HG02943 (cell line): ENCODE results near the gene C3.
"Not testable (repeated sequence)": the region's sequence is repeated elsewhere in the genome, so short reads cannot be mapped to it uniquely, and the experiment has no call there.

Source experiments
- ATAC-seq: cut with Tn5 transposase; IDR thresholded peaks from one replicate; pipeline ENCODE4 v1.9.1; 2021; ENCODE audit warnings: mild to moderate bottlenecking, low read depth, moderate library complexity; ENCODE audit not compliant: unreplicated experiment

Gene C3

DNA sequence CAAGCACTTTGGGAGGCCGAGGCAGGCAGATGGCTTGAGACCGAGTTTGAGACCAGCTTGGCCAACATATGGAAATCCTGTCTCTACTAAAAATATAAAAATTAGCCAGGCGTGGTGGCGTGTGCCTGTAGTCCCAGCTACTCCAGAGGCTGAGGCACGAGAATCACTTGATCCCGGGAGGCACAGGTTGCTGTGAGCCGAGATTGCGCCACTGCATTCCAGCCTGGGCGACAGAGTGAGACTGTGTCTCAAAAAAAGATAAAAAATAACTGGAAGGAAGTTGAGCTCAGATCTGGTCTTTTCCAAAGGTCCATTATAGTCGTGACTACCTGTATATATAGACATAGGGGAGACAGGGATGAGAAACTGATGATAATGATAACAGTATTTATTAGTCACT lies 28.1 kb upstream of the C3 start:
- not testable (repeated sequence) for ATAC-seq

DNA sequence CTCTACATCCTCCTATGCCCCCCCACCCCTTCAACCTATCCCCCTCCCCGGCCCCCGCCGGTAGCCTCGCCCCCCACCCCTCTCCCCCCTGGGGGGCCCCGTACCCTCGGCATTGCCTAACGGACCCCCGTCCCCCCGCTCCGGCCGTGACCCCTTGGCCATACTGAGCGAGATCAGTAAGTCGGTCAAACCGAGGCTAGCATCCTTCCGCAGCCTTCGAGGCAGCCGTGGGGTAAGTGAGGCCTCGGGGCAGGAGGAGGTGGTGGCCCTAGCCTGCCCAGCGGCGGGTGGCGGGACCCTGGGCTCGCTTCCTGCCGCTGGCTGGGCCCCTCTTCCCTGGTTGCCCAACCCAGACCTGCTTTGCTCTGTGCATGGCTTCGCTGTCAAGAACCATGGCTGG lies 25.5 kb upstream of the C3 start:
- no peak for ATAC-seq

DNA sequence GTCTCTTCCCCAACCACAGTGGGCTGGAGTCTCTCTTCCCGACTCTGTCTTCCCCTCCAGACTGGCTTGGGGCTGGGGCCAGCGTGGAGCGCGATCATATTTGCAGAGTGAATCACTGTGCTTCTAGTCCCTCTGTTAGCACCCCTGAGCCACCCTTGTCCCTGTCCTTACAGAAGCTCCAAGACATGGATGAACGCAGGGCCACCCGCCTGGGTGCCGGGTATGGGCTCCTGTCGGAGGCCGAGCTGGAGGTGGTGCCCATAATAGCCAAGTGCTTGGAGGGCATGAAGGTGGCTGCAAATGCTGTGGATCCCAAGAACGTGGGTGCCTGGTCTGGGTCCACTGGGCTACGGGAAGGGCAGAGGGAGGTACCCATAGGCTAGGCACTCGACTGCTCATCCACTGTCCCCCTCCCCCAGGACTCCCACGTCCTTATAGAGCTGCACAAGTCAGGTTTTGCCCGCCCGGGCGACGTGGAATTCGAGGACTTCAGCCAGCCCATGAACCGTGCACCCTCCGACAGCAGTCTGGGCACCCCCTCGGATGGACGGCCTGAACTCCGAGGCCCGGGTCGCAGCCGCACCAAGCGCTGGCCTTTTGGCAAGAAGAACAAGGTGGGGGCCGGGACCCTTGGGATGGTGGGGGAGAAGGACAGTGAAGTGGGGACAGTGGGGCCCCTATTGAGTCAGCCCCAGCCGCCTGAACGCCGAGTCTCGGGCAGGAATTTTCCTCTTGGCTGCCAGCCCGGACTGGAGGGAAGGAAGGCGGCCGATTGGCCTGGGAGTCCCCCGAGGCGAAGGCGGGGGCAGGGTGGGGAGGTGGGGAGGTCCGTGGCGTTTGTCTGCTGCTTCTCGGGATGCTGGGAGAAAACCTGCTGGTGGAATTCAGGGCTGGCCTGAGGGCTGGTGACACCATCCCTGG lies 24.2 kb upstream of the C3 start:
- ATAC-seq: no peak

DNA sequence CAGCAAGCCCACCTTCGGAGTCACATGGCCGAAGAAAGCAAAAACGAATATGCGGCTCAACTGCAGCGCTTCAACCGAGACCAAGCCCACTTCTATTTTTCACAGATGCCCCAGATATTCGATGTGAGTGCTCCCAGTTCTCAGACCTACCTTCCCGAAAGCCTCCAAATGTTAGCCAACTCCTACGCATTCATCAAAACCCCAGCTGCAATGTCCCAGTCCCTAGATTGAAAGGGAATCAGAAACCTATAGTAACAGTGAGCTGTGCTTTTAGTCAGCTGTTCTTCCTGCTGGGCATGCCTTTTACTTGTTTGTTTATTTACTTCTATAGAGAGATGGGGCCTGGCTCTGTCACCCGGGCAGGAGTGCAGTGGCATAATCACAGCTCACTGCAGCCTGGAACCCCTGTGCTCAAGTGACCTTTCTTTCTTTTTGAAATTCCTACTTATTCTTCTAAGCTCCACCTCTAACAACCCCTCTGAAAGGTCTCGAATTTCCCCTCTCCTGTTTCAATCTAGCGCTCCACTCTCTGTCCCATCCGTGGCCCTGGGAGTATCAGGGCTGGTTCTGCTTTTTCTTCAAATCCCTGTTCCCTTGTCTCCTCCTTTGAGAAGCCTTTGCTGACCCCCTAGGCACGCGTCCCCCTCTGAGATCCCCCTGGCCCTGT lies 23.4 kb upstream of the C3 start:
- ATAC-seq: no peak

DNA sequence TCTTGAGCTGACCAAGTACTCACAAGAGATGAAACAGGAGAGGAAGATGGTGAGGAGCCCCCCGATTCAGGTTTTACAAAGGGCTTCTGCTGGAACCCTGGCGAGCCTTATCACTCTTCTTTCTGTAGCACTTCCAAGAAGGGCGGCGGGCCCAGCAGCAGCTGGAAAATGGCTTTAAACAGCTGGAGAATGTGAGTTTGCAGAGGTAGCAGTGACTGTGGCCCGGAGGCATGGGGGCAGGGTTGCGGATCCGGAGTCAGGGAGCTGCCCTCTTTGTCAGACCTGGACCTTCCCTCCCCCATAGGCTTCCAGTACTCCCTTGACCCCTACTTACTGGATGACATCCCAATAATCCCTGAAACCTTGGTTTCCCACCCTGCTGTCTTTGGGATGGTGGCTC lies 22.6 kb upstream of the C3 start:
- ATAC-seq: no peak

DNA sequence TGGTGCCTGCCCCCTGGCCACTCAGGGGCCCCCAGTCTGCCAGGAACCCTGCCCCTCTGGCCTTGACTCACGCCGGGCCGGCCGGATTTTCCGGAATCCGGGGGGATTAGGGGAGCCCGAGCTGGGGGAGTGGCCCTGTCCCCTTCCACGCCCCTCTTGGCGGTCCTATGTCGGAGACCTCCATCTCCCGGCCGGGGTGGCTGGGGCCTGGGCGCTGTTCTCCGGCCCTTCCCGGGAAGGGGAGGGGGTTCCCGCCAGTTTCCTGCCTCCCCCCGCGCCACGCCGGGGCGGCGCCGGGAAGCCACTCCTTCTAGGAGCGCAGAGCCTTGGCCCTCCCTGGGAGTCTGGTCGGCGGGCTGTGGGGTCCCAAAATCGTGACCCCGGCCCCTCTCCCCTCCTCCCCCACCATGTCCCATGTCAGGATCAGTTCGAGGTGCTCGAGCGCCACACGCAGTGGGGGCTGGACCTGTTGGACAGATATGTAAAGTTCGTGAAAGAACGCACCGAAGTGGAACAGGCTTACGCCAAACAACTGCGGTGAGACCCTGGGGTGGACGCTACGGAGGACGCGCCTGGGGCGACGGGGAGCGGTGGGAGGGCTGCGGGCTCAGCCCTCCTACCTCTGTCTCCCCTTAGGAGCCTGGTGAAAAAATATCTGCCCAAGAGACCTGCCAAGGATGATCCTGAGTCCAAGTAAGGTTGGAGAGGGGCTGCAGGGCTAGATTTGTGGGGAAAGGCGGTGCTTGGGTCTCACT lies 20.3 kb upstream of the C3 start:
- ATAC-seq: no peak

DNA sequence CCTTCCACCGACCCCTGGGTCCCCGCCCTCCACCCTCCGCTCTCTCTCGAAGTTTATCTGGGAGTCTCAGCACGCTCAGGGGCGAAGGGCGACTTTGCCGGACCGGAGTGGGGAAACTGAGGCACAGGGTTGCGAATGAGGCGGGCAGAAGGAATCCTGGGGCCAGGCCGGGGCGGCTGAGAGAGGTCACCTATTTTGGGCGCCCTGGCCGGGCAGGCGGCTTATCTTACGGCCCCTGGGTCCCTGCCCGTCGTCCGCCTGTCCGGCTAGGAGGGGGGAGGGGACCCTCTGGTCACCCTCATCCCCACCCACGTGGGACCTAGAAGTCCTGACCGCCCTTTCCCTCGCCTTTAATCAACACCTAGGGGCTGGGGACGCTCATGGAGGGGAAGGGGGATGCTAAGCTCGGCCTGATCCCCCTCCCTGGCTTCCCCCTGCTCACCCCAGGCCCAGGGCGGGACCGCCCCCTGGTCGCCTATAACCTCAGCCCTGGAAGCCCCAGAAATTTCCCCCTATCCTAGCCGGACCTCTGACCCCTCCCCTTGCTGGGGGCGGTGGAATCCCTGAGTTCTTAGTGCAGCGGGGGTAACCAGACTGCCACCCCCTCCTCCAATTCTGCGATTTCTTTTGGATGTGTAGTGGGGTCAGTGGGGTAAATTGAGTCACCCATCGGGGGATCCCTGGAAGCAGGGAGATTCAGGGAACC lies 19.6 kb upstream of the C3 start:
- no peak for ATAC-seq

DNA sequence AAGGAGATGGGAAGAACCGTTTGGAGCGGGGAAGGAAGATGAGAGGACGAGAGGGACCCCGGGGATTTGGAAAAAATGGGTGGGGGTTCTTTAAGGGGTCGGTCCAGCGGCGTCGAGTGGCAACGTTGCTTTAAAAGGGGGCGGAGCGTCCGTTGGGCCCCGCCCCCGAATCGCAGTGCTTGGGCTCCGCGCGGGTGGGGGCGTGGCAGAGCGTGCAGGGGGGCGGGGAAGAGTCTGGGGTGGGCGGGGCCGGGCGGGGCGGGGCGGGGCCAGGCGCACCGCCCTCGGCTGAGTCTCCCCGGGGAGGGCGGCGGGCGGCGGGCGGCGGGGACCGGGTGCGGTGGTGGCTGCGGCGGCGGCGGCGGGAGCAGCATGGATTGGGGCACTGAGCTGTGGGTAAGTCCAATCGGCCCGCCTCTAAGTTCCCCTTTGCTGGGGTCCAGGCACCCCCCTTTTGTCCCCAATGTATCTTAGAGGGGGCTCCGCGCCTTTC lies 19.0 kb upstream of the C3 start, which contains the start of gene TRIP10:
TRIP10 (plus strand) TSS at position 291 of the 493 bp plus-strand sequence; CDS start at position 373, 82 bp downstream.
- no peak for ATAC-seq

DNA sequence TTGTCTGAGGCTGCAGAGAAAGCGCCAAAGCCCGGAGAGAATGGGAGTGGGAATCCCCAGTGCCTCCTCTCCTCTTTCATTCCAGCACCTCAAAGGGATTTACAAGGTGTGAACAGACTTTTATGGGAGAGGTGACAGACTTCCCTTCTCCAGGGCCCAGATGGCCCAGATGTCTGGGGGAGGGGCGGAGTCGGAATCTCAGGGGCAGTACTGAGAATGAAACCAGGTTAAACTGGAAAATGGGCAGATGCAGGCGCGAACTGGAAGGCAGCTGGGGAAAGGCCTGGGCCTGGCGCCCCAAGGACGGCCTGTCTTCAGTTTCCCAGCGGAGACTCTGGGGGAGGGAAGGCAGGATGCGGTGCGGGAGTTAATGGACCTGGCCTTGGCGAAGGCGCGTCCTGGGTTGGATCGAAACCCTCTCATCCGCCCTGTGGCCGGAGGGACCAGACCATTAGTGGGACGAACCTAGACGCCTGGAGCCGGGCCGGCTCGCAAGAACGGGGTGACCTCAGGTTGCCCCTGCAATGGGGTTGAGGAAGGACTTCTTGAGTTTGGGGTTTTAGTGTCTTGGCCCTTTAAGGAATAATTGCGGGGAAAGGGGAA lies 18.4 kb upstream of the C3 start:
- ATAC-seq: no peak

DNA sequence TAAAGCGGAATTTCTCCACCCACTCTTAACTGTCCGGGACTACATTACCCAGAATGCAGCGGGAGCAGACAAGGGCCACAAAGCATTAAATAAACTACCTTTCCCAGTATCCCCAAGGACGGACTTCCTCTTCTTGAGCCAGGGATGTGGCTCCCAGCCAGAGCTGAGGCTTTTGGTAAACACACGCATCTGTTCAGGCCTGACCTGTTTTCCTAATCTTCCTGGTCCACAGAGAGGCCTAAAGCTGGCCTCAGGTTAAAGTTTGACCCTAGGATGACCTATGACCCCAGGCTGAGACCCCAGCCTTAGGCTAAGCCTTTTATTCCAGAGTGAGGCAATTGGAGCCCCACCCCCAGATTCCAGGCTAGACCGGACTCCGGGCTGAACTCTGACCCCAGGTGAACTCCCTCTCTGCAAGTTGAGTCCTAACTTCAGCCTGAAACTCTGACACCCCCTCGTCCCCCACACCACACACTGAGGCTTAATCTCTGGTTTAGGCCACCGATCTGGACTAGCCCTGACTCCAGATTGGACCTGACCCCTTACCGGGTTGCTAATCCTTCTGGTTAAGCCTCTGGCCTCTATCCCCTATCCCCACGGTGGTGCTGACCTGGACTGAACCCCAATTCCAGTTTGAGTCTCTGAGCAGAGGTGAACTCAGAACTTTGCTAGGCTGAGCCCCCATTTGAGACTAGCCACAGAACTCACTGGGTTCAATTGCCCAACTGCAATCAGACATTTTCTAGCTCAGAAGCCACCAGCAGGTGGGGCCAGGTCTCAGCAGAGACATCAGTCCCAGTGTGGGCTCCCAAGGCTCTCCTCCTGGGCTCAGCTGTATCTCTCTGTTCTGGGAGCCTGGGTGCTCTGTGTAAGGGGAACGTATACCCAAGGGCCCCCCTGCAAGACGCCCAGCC lies 17.7 kb upstream of the C3 start:
- no peak for ATAC-seq

DNA sequence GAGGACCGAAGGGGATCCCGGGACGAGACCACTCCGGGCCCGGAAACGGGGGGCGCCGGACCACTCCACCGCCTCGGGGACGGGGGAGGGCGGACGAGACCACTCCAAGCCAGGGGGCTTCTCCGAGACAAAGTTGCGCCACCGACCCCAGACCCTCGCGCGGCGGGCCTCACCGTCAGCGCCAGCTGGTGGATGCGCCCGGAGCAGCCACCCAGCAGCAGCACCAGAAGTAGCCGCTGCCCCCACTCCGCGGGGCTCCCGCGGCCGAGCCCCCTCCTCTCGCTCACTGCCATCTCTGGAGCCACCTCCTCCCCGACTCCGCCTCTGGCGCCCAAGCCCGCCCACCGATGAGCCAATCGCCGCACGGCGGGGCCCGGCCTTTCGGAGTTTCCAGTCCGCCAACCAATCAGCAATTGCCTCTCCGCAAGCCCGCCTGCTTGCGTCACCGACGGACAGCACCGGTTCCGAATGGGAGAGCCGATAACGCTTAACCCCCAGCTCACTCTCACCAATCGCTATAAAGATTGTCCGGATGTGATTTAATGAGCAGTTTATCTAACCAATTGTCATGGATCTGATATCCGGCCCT lies 16.9 kb upstream of the C3 start, which contains the start of gene GPR108:
GPR108 (minus strand) TSS at position 297 of the 589 bp plus-strand sequence; CDS start at position 293, 4 bp downstream.
- peak; percentile 60 for ATAC-seq

DNA sequence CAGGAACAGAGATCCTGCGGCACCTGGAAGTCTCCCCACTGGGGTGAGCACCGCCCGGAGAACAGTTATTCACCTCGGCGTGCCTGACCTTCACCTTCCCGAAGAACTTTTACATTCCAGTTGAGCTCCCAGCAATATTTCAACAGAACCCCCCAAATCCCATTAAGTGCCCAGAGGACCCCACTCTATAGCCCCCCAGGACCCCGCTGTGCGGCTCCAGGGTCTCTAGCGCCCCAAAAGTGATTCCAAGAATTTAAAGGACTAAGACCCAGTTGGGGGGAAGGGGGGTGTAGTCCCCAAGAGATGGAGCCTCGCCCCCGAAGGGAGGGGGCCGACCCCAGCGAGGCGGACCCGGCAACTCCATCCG lies 16.4 kb upstream of the C3 start:
- no peak for ATAC-seq

DNA sequence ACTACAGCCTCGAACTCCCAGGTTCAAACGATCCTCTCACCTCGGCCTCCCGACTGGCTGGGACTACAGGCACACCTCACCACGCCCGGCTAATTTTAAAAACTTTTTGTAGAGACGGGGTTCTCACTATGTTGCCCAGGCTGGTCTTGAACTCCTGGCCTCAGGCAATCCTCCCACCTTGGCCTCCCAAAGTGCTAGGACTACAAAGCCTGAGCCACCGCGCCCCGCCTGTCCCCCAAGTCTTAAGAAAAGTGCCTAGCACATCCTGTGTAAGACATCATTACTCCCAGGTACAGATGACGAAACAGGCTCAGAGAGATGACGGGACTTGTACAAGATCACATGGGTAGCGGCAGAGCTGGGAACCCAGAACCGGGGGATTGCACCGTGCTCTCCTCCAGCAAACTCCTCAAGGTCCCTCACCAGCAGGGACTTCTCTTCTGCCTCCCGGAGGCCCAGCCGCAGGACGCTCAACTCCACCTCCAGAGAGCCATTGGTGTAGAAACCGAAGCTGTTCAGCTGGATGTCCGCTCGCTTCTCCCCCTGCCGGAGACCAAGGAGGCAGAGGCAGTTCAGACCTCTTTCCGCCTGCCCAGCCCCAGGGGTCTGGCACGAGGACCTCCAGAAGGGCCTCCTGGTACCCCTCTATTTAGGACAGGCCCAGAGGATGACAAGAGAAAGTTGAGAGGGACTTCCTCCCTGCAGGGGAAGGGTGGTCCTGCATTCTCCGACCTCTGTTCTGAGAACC lies 15.9 kb upstream of the C3 start:
- no peak for ATAC-seq

DNA sequence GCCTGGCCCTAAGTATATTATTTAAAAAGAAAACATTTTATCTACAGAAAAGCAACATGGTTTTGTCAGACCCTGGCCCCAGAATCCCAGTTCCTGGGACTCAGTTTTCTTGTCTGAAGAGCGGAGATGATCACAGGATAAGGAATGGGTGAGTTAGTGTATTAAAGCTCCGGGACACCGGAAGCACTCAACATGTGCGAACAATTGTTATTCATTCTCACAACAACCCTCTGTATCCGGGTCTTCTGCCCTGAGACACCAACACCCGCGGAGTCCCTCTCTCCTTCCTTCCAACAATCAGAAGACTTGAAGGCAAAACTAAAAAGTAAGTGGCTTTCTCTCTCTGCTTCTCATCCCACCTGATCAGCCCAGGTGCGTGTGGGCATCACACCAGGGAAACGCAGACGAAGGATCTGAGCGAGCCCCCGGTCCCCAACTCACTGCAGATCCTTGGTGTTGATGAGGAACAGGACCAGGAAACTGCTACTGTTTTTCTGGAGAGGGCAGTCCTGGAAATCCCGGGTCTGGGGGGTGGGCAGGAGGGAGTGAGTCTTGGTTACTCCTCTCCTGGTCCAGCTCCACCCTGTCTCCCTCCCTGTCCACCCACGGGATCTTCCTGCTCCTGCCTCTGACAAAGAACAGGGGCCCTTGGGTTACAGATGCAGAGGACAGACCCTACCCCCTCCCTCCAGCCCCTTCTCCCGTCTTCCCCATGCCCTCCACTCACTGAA lies 14.9 kb upstream of the C3 start:
- ATAC-seq: no peak

DNA sequence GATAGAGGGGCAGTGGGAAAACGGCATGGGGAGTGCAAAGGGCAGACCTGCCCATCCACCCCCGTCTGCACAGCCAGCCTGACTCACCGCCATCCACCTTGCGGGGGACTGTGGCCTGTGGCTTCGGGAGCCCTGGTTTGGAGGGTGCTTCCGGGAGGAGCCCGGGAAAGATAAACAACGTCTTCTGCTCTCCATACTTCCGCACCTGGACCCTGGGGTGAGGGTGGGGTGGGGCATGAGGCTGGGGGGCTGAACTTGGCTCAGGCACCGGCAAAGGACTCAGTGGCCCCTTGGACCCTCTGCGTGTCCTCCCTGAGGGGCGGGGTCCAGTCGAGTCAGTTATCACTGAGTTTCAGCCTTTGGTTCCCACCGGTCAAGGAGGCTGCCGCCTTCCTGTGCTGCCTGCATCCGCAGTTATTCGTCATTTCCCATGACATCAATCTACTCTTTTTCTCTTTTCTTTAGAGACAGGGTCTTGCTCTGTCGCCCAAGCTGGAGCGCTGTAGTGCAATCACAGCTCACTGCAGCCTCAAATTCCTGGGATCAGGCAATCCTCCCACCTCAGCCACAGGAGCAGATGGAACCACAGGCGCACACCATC lies 13.7 kb upstream of the C3 start:
- ATAC-seq: no peak

DNA sequence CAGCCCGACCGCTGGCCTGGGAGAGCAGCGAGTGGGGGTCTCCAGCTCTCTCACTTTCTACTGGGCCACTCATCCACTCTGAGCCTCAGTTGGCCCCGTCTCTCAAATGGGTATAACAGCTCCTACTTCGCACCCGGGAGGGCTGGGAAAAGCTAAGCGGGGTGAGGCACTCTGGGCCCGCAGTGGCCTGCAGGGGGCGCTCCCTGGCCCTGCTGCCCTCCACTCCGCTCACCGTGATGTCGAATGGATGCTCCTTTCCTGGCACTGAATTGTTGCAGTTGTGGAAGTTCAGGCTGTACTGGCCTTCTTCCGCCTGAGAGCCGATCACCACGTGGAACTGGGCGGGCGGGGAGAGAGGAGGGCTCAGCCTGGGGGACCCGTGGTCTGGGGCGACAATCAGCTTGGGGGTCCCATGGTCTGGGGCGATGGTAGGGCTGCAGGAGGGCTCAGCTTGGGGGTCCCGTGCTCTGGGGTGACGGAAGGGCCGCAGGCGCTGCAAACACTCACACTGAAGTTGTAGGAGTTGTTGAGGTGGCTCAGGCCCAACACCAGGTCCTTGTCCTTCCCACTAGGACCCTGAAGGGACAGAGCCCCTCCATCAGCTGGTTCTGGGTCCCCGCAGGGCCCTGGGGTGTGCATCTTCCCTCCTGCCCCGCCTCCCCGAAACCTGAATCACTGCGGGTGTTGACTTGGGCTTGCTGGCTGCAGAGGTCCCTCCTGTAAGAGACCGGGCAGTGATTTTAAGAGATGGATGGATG lies 13.1 kb upstream of the C3 start:
- ATAC-seq: no peak
